A549 (cell line): ENCODE results near the gene RSPH3. TPM values are rescaled to one million over a fixed set of nuclear protein-coding genes. Genes with fewer than 3 reads are reported as not detected.

Experiments used
- ATAC-seq, 2 experiments: fragments of 200-7000 bp in 1 of 2; fragments of >200 bp in 1 of 2; cut with Nextera tagmentation in 1 of 2; cut with Tn5 transposase in 1 of 2; 3 replicates each; pipeline versions ENCODE4 v1.8.0 to v1.9.1; 2018 to 2020; ENCODE audit warnings: mild to moderate bottlenecking in 1 of 2, moderate library complexity in 1 of 2
- CTCF ChIA-PET: fragments of 300-600 bp; sonication (Branson Sonifier 250); formaldehyde crosslinking; extraction: SDS; loops from one replicate; lab custom pipeline; 2021; ENCODE audit warnings: antibody characterized with exemption, inconsistent platforms; lab: Yijun Ruan, JAX
- POLR2A ChIA-PET: fragments of 350-600 bp; formaldehyde crosslinking; extraction: SDS; loops from one replicate; lab custom pipeline; 2021; ENCODE audit warnings: antibody characterized with exemption, inconsistent platforms; lab: Yijun Ruan, JAX
- DNase-seq, 2 experiments: peaks; one replicate each; pipeline versions ENCODE4 v3.0.0 to v3.0.0-alpha.2; 2011 to 2016; ENCODE audit warnings: low read depth in 1 of 2, low spot score in 1 of 2
- FAIRE-seq: peaks from 2 replicates; lab custom pipeline; 2011; peaks lifted over from hg19 to GRCh38; lab: Jason Lieb, UNC
- H3K27ac ChIP-seq, 2 experiments: fragments of >200 bp; sonication (Bioruptor Twin); formaldehyde crosslinking; 3 replicates each; pipeline ENCODE4 v1.5.1; 2016 to 2017
- H3K4me1 ChIP-seq: fragments of >200 bp; sonication (Bioruptor Twin); formaldehyde crosslinking; 3 replicates; pipeline ENCODE4 v1.6.1; 2016
- H3K4me2 ChIP-seq: fragments of >200 bp; sonication (Bioruptor Twin); formaldehyde crosslinking; 3 replicates; pipeline ENCODE4 v1.6.1; 2016
- H3K4me3 ChIP-seq: fragments of >200 bp; sonication (Bioruptor Twin); formaldehyde crosslinking; 3 replicates; pipeline ENCODE4 v1.5.1; 2016
- H3K9me3 ChIP-seq: fragments of >200 bp; sonication (Bioruptor Twin); formaldehyde crosslinking; 3 replicates; pipeline ENCODE4 v1.6.1; 2016
- BHLHE40 ChIP-seq: IDR thresholded peaks from 2 replicates; pipeline ENCODE4 v1.6.1; 2012; ENCODE audit warnings: low read depth, low read length, inconsistent platforms
- ESRRA ChIP-seq: fragments of 150-350 bp; IDR thresholded peaks from 2 replicates; pipeline ENCODE4 v1.6.1; 2014; ENCODE audit warnings: mild to moderate bottlenecking, low read length, borderline replicate concordance
- FOSL2 ChIP-seq, 2 experiments: fragments of 450-650 bp in 1 of 2; fragments of >200 bp in 1 of 2; sonication (Bioruptor Twin) in 1 of 2; formaldehyde crosslinking; IDR thresholded peaks; 2 replicates each; pipeline versions ENCODE4 v1.5.0 to v1.6.1; 2016 to 2020; ENCODE audit warnings: mild to moderate bottlenecking in 1 of 2, moderate library complexity in 1 of 2
- GATA3 ChIP-seq: IDR thresholded peaks from 2 replicates; pipeline ENCODE4 v1.6.1; 2012; ENCODE audit warnings: borderline replicate concordance
- HDAC2 ChIP-seq: fragments of 200-600 bp; sonication (generic); IDR thresholded peaks from 2 replicates; pipeline ENCODE4 v1.6.1; 2016
- HEYL ChIP-seq: fragments of 250-450 bp; sonication (Bioruptor Pico); IDR thresholded peaks from 2 replicates; pipeline ENCODE4 v1.8.0; 2021; ENCODE audit warnings: mild to moderate bottlenecking, moderate library complexity
- HOXA7 ChIP-seq: fragments of 250-450 bp; sonication (Bioruptor Pico); IDR thresholded peaks from 2 replicates; pipeline ENCODE4 v1.5.0; 2020; ENCODE audit warnings: mild to moderate bottlenecking, moderate library complexity
- HOXB5 ChIP-seq: fragments of 250-450 bp; sonication (Bioruptor Pico); IDR thresholded peaks from 2 replicates; pipeline ENCODE4 v1.5.0; 2020; ENCODE audit warnings: mild to moderate bottlenecking, moderate library complexity
- JUN ChIP-seq, 2 experiments: fragments of >200 bp; sonication (Bioruptor Twin); formaldehyde crosslinking; IDR thresholded peaks; 2 replicates in 1 of 2; 3 replicates in 1 of 2; pipeline ENCODE4 v1.6.1; 2016 to 2017
- MAFK ChIP-seq: fragments of 450-650 bp; IDR thresholded peaks from 2 replicates; pipeline ENCODE4 v1.6.1; 2014; ENCODE audit not compliant: partially characterized antibody
- MAX ChIP-seq: IDR thresholded peaks from 2 replicates; pipeline ENCODE4 v1.6.1; 2012
- MAZ ChIP-seq: fragments of 150-350 bp; IDR thresholded peaks from 2 replicates; pipeline ENCODE4 v1.6.1; 2014; ENCODE audit warnings: antibody characterized with exemption, low read depth, low read length, borderline replicate concordance
- MYC ChIP-seq: IDR thresholded peaks from 2 replicates; pipeline ENCODE4 v1.6.1; 2012; ENCODE audit warnings: mild to moderate bottlenecking, inconsistent platforms, low read length, improper control_type of control experiment, borderline replicate concordance
- PBX3 ChIP-seq: IDR thresholded peaks from 2 replicates; pipeline ENCODE4 v1.6.1; 2012
- PHF8 ChIP-seq: fragments of 200-600 bp; sonication (generic); IDR thresholded peaks from 2 replicates; pipeline ENCODE4 v1.6.1; 2016; ENCODE audit warnings: low read depth, mild to moderate bottlenecking, antibody characterized with exemption, moderate library complexity, borderline replicate concordance
- POLR2A ChIP-seq: IDR thresholded peaks from 2 replicates; pipeline ENCODE4 v1.6.1; 2012; ENCODE audit warnings: mild to moderate bottlenecking, low read length
- POLR2AphosphoS2 ChIP-seq: conservative IDR thresholded peaks from 2 replicates; pipeline ENCODE4 v1.6.1; 2012; ENCODE audit warnings: low read length, improper control_type of control experiment, inconsistent platforms
- RAD21 ChIP-seq, 2 experiments: fragments of >200 bp in 1 of 2; sonication (Bioruptor Twin) in 1 of 2; formaldehyde crosslinking in 1 of 2; IDR thresholded peaks in 1 of 2; conservative IDR thresholded peaks in 1 of 2; 2 replicates in 1 of 2; 3 replicates in 1 of 2; pipeline ENCODE4 v1.6.1; 2012 to 2018; ENCODE audit warnings: inconsistent platforms in 1 of 2
- SMC3 ChIP-seq: fragments of >200 bp; sonication (Bioruptor Twin); formaldehyde crosslinking; IDR thresholded peaks from 3 replicates; pipeline ENCODE4 v1.6.1; 2018; ENCODE audit warnings: inconsistent platforms
- USF2 ChIP-seq: fragments of 450-650 bp; IDR thresholded peaks from 2 replicates; pipeline ENCODE4 v1.6.1; 2014; ENCODE audit warnings: antibody characterized with exemption
- ZSCAN20 ChIP-seq: fragments of 250-450 bp; sonication (Bioruptor Pico); IDR thresholded peaks from 2 replicates; pipeline ENCODE4 v1.8.0; 2022; ENCODE audit warnings: mild to moderate bottlenecking, moderate library complexity
- WGBS: methylation state at CpG from one replicate; pipeline ENCODE4 v1.1.6; 2017; ENCODE audit errors: missing lambda C conversion rate; 5-methylcytosine and 5-hydroxymethylcytosine counted together
- polyA minus RNA-seq: library from RNA; depleted of rRNA, polyadenylated mRNA; stranded (reverse); fragments of >200 nt; gene quantifications from 2 replicates; pipeline ENCODE4 v1.2.3, GENCODE V29; 2011; rRNA and poly(A)+ RNA removed
- polyA plus RNA-seq, 4 experiments: library from polyadenylated mRNA; depleted of rRNA in 3 of 4; stranded (reverse); fragments of >200 nt; fragmentation: RNase III in 1 of 4; extraction: RNeasy Plus Mini Kit Qiagen cat#74134 plus additional on column Dnase treatment in 1 of 4; gene quantifications; 2 replicates in 3 of 4; 3 replicates in 1 of 4; pipeline ENCODE4 v1.2.3, GENCODE V29; 2011 to 2017
- TF ChIP-seq, protein P1 (sequence below): fragments of 200-600 bp; sonication (generic); IDR thresholded peaks from 2 replicates; pipeline ENCODE4 v1.6.1; 2016; ENCODE audit warnings: antibody characterized with exemption, mild to moderate bottlenecking, moderate library complexity
- TF ChIP-seq, protein P2 (sequence below): IDR thresholded peaks from 2 replicates; pipeline ENCODE4 v1.6.1; 2012; ENCODE audit warnings: low read depth, borderline replicate concordance
- TF ChIP-seq, protein P3 (sequence below): fragments of >200 bp; sonication (Bioruptor Twin); formaldehyde crosslinking; IDR thresholded peaks from 3 replicates; pipeline ENCODE4 v1.6.1; 2016
- TF ChIP-seq, protein P4 (sequence below): fragments of >200 bp; sonication (Bioruptor Twin); formaldehyde crosslinking; IDR thresholded peaks from 3 replicates; pipeline ENCODE4 v1.5.1; 2016

RSPH3 gene
- 2.6 TPM in 2 replicates for polyA plus RNA-seq (2011; rRNA removed)
- polyA plus RNA-seq (2012; cell fraction: cytosol; rRNA removed), result 1.2 and 1.6 TPM in 2 replicates
- 1.9 and 2.0 TPM in 2 replicates for polyA plus RNA-seq (2012; cell fraction: nucleus; rRNA removed)
- 3.1 to 4.0 TPM (median 3.6 TPM) in 3 replicates for polyA plus RNA-seq (2017; fragmentation: RNase III; extraction: RNeasy Plus Mini Kit Qiagen cat#74134 plus additional on column Dnase treatment)
- polyA minus RNA-seq, result 1.6 and 2.1 TPM in 2 replicates

DNA sequence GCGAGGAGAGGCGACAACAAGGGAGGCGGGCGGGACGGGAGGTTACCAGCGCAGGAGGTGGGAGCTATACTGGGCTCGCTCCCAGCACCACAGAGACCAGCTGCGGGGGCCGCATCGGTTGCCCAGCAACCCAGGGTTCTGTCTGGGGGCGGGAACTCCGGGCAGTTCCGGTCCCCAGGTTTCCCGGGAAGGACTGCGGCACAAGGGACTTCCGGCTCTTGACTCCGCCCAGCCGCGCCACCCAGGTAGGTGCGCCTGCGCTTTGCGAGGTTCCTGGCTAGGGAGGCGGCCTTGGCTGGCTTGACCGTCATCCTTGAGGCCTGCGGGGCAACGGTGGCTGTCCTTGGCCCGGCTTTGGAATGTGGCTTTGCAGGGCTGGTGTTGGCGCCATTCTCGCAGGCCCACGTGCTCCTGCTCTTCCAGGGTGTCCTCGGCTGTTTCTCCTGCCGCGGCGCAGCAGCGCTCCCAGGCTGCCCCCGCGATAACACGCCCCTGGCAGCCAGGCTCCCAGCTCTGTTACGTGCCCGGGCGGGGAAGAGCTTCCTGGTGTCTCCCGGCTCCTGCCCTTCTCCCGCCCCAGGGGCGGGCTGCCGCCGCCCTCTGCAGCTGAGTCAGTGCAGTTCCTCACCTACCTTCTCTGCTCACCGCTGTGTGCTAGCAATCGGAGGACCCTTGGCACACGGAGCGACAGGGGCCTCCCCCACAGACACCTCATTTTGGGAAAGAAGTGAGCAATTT is at the start of gene RSPH3:
Gene RSPH3, minus strand, starts transcription at position 537 of the 738 bp plus-strand sequence. CDS start 652 bp downstream, outside the sequence.
- POLR2A ChIA-PET, result interaction anchor here (0.6 to 1.2 kb wide), 5 partner anchors 40 to 355 kb away, joined by 3 to 6 read pairs (median 3); partner anchors contain the start of gene DYNLT1
- H3K4me2 ChIP-seq, result peak within 1 kb of the TSS; percentile 88
- ATAC-seq, result peak; percentile 96
- TF ChIP-seq HDAC2 (no peak), JUN (IDR thresholded peaks at IDR 0.05) (peak; percentile 51 to 78; a peak in 3 of 5 replicates), MAX (peak; percentile 93), HOXB5 (CRISPR knock-in tag) (0 out of 2 replicates have a peak, but pooled peaks have one; percentile 11), GATA3 (no peak), ZSCAN20 (no peak), MAZ (no peak), MYC (peak; percentile 88; the same call in 1 of the 2 replicates), RAD21 (conservative IDR thresholded peaks at IDR 0.05 in 1 of 2, IDR thresholded peaks at IDR 0.05 in 1 of 2) (peak in 1 of 2 experiments; percentile 41; a peak in 1 of 5 replicates), PBX3 (peak; percentile 32; the same call in 1 of the 2 replicates), BHLHE40 (no peak), HEYL (CRISPR knock-in tag) (no peak), USF2 (0 out of 2 replicates have a peak, but pooled peaks have one; percentile 14), MAFK (no peak), HOXA7 (CRISPR knock-in tag) (no peak), PHF8 (peak; percentile 91), SMC3 (no peak), FOSL2 (IDR thresholded peaks at IDR 0.05) (no peak), FOSL2 (CRISPR knock-in tag; IDR thresholded peaks at IDR 0.05) (peak; percentile 31; the same call in 1 of the 2 replicates), POLR2A (peak; percentile 84), ESRRA (0 out of 2 replicates have a peak, but pooled peaks have one; percentile 20), POLR2AphosphoS2 (no peak)
- TF ChIP-seq, protein P1, sequence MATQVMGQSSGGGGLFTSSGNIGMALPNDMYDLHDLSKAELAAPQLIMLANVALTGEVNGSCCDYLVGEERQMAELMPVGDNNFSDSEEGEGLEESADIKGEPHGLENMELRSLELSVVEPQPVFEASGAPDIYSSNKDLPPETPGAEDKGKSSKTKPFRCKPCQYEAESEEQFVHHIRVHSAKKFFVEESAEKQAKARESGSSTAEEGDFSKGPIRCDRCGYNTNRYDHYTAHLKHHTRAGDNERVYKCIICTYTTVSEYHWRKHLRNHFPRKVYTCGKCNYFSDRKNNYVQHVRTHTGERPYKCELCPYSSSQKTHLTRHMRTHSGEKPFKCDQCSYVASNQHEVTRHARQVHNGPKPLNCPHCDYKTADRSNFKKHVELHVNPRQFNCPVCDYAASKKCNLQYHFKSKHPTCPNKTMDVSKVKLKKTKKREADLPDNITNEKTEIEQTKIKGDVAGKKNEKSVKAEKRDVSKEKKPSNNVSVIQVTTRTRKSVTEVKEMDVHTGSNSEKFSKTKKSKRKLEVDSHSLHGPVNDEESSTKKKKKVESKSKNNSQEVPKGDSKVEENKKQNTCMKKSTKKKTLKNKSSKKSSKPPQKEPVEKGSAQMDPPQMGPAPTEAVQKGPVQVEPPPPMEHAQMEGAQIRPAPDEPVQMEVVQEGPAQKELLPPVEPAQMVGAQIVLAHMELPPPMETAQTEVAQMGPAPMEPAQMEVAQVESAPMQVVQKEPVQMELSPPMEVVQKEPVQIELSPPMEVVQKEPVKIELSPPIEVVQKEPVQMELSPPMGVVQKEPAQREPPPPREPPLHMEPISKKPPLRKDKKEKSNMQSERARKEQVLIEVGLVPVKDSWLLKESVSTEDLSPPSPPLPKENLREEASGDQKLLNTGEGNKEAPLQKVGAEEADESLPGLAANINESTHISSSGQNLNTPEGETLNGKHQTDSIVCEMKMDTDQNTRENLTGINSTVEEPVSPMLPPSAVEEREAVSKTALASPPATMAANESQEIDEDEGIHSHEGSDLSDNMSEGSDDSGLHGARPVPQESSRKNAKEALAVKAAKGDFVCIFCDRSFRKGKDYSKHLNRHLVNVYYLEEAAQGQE, result no peak
- TF ChIP-seq, protein P2, sequence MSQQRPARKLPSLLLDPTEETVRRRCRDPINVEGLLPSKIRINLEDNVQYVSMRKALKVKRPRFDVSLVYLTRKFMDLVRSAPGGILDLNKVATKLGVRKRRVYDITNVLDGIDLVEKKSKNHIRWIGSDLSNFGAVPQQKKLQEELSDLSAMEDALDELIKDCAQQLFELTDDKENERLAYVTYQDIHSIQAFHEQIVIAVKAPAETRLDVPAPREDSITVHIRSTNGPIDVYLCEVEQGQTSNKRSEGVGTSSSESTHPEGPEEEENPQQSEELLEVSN, result peak; percentile 69
- TF ChIP-seq, protein P3, sequence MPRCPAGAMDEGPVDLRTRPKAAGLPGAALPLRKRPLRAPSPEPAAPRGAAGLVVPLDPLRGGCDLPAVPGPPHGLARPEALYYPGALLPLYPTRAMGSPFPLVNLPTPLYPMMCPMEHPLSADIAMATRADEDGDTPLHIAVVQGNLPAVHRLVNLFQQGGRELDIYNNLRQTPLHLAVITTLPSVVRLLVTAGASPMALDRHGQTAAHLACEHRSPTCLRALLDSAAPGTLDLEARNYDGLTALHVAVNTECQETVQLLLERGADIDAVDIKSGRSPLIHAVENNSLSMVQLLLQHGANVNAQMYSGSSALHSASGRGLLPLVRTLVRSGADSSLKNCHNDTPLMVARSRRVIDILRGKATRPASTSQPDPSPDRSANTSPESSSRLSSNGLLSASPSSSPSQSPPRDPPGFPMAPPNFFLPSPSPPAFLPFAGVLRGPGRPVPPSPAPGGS, result peak; percentile 93
- TF ChIP-seq, protein P4, sequence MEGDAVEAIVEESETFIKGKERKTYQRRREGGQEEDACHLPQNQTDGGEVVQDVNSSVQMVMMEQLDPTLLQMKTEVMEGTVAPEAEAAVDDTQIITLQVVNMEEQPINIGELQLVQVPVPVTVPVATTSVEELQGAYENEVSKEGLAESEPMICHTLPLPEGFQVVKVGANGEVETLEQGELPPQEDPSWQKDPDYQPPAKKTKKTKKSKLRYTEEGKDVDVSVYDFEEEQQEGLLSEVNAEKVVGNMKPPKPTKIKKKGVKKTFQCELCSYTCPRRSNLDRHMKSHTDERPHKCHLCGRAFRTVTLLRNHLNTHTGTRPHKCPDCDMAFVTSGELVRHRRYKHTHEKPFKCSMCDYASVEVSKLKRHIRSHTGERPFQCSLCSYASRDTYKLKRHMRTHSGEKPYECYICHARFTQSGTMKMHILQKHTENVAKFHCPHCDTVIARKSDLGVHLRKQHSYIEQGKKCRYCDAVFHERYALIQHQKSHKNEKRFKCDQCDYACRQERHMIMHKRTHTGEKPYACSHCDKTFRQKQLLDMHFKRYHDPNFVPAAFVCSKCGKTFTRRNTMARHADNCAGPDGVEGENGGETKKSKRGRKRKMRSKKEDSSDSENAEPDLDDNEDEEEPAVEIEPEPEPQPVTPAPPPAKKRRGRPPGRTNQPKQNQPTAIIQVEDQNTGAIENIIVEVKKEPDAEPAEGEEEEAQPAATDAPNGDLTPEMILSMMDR, result peak; percentile 18; the same call in 1 of the 3 replicates
- CTCF ChIA-PET, result interaction anchor here (0.7 to 1.3 kb wide), 5 partner anchors 28 to 281 kb away, joined by 3 to 4 read pairs (median 3); no protein-coding TSS in a partner anchor
- peak within 1 kb of the TSS; percentile 96 to 97 for H3K27ac ChIP-seq
- peaks cover 23% of the 10 kb centered on the region for H3K4me1 ChIP-seq
- 2% methylated on average over 22 of the region's 50 CpGs for WGBS
- H3K9me3 ChIP-seq, result no peaks in the 10 kb centered on the region
- peak within 1 kb of the TSS; percentile 79 for H3K4me3 ChIP-seq
- no peak for FAIRE-seq
- DNase-seq, result peak; percentile 83 to 95
